COLO829 (cell line): ENCODE results near the gene WNT7B.

Experiments used
- DNase-seq: peaks from one replicate; pipeline ENCODE4 v3.0.0; 2012; ENCODE audit warnings: low spot score

WNT7B gene

DNA sequence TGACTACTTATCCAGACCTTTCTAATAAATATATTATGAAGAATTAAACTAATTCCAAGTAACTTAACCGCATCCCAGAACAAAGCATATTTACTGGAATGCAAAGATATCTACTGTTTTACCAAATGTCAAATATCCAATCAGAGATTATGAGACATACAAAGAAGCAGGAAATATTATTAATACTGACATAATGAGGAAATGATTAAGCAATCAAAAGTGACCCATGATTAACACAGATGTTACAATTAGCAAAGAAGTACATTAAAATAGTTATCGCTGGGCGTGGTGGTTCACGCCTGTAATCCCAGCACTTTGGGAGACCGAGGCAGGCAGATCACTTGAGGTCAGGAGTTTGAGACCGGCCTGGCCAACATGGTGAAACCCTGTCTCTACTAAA, 105.2 kb downstream of the WNT7B start:
- no peak for DNase-seq
